NCI-H187 (cell line): ENCODE results near the gene MROH7.

Experiments used
- DNase-seq, 2 experiments: peaks; one replicate each; lab custom pipeline; 2025; lab: John Stamatoyannopoulos, UW

MROH7 gene

DNA sequence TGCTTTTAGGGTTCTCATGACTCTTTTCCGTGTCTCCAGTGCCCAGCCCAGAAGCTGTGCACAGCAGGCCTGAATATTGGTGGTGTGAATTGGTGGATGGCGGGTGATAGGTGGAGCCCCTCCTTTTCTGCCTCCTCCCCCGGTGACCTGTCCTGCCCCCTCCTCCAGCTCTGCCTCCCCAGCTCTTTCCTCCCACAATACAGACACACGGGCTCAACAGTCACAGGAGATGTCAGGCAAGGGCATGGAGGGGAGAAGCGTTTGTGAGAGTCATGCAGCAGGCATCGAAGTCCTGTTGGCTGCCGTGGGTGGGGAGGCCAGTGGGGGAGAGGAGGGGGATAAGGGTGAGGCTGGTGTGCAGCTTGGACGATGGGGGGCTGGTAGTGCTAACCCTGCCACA is 56.8 kb downstream of the MROH7 start:
- DNase-seq: no peak

DNA sequence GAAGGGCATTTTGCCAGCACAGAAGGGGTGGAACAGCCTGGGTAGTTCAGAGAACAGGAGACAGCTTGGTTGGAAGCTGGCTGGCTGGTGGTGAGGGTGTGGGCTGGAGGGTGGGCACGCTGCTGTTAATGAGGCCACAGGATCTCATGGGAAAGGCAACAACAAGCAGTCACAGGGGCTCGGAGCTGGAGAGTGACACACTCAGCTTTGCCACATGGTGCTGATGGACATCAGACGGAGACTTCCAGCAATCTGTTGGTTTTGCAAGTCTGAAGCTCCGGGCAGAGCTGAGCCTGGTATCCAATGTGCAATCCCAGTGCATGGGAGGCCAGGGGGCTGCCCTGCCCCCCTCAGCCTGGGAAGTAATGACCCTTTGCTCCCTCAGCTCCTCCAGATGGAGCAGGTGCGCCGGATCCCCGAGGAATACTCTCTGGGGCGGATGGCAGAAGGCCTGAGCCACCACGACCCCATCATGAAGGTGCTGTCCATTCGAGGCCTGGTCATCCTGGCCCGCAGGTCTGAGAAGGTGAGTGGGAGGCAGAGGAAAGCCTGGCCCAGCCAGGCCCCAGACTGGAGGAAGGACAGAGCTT is 58.4 kb downstream of the MROH7 start:
- no peak for DNase-seq

DNA sequence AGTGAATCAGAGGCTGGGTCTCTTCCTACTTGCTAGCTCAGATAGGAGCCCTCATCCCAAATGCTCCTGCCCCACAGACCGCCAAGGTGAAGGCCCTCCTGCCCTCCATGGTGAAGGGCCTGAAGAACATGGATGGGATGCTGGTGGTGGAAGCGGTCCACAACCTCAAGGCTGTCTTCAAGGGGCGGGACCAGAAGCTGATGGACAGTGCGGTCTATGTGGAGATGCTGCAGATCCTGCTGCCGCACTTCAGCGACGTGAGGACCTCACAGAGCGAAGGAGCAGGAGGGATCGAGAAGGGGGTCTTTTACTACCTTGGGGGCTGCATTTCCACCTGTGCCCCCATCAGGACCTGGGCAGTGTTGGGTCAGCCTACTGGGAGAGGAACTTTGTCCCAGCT is 59.5 kb downstream of the MROH7 start:
- DNase-seq: no peak

DNA sequence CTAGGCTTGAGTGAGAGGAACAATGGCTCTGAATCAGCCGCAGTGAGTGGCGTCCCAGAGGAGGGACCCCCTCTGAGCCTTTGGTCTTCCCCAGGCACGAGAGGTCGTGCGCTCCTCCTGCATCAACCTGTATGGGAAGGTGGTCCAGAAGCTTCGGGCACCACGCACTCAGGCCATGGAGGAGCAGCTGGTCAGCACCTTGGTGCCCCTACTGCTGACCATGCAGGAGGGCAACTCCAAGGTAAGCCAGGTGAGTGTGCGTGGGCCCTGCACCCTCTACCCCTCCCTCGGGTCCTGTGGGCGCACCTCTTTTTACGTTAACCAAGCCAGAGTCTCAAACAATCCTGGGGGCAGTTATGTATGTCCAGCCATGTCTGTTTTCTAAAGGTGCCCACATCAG is 60.4 kb downstream of the MROH7 start:
- DNase-seq: no peak

DNA sequence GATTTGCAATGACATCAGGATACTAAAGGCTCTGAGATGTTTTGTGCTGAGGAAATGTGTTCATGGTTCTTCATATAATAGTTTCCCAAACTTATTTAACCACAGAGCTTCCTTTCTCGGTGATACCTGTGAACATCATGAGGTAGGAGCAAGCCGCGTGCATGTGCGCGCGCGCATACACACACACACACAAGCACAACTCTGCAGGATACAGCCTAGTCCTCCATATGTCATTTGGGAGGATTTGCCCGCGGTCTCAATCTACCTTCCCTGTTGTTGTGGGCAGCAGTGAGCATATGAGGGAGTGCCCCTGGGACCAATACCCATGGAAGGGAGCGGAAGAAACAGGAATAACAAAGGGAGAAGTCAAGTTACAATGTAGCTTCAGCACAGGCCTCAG is 61.9 kb downstream of the MROH7 start:
- DNase-seq: no peak

DNA sequence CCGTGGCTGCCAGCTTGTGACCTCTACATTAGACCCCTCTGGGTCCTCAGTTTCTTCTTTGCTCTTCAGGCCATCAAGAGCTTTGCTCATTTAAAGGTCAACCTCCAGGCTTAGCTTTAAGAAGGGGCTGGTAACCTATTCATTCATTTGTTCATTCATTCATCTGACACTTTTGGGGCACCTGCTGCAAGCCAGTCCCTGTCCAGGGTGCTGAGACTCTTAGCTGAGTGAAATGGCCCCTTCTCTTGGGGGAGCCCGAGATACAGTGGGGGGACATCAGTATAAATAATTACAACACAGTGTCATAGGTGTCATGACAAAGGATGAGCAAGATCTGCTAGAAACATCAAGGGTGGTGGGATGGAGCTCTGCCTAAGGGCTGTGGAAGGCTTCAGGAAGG is 63.6 kb downstream of the MROH7 start:
- no peak for DNase-seq

DNA sequence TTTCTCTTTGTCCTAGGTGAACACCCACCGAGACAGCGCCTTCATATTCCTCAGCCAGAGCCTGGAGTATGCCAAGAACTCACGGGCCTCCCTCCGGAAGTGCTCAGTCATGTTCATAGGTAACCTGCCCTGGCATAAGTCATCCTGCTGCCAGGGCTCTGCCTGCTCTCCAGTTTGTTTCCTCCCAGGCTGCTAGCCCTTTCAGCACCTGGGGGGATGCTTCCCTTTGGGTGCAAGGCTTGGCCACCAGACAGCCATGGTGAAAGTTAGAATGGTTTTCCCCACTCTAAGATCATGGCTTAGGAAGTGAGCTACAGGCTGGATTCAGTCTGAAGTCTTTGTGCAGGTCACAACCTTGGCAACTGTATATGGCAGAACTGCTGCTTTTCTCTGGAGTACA is 64.8 kb downstream of the MROH7 start:
- DNase-seq: no peak

DNA sequence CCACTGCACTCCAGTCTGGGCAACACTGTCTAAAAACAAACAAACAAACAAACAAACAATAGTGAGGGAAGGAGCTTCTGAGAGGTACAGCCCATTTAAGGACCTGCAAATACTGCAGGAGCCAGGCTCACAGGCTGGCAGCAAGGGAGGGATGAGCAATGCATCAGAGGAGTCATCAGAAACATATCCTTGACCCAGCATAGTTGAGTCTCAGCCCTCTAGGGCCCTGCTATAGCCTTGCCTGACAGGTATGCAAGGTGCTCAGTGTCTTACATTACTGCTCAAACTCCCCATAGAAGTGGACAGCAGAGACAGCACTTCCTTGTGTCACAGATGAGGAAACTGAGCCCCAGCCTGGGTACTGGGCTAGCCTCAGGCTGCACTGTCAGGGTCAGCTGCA is 66.8 kb downstream of the MROH7 start:
- DNase-seq: no peak

DNA sequence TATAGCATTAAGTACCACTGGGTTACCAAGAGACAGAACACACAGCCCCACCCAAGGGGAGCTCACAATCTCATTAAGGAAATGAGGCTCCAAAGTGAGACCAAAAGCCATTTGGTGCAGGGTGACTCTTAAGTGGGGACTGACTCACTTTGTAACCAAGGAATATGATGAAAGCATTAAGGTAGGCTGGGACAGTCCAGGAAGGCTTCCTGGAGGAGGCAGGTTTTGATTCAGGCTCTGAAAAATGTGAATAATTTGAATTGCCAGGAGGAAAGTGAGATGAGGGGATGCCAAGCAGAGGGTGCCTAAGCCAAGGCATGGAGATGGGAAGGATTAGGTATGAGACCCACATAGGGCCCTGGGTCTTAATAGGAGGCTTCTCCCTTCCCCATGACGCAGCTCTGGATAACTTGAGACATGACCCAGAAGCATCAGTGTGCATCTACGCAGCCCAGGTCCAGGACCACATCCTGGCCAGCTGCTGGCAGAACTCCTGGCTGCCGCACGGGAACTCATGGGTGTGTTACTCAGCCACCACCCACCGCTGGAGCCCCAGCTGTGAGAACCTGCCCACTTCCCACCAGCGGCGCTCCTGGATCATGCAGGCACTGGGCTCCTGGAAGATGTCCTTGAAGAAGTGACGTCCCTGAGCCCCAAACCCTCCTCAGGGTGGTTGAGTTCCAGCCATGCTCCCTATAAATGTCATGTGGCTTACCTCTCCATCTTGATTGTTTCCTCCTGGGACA is 68.1 kb downstream of the MROH7 start:
- no peak for DNase-seq

DNA sequence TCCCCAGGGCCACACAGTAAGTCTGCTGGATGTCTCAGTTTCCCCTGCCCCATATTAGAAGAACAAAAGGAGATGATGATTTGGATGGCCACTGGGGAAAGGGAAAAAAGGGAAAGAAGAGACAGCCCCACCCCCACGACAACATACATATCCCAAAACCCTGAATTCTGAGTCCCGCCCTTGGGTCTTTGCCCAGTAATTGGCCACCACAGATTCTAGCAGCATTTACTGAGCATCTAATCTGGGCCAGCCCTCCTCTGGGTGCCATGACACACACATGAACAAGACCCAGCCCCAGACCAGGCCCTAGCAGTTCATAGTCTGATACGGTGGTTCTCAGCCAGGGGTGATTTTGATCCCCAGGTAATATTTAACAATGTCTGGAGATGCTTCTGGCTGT is 68.8 kb downstream of the MROH7 start:
- no peak for DNase-seq

DNA sequence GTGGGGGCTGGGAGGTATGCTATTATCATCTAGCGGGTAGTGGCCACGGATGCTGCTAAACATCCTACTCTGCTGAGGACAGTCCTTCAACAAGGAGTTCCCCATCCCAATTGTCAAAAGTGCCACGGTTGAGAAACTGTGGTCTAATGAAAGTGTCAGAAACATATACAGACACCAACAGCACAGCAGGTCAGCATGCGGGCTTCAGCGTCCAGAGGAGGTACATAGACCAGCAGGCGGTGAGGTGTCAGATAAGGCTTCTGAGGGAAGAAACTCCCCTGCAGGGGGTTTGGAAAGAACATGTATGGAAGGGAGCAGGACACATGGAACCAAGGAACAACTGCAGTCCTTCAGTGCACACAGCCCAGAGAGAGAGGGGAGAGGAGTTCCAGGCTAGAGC is 69.3 kb downstream of the MROH7 start:
- DNase-seq: no peak

DNA sequence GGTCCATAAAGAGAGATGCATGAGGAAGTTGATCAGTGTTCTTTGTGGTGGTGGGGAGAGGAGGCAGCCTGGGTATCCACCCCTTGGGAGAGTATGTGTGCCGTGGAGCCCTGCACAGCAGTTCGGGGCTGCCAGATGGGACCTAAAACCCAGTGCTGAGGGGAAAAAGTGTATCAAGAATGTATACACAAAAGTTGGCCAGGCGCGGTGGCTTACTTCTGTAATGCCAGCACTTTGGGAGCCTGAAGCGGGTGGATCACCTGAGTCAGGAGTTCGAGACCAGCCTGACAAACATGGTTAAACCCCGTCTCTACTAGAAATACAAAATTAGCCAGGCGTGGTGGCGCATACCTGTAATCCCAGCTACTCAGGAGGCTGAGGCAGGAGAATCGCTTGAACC is 70.0 kb downstream of the MROH7 start:
- no peak for DNase-seq

DNA sequence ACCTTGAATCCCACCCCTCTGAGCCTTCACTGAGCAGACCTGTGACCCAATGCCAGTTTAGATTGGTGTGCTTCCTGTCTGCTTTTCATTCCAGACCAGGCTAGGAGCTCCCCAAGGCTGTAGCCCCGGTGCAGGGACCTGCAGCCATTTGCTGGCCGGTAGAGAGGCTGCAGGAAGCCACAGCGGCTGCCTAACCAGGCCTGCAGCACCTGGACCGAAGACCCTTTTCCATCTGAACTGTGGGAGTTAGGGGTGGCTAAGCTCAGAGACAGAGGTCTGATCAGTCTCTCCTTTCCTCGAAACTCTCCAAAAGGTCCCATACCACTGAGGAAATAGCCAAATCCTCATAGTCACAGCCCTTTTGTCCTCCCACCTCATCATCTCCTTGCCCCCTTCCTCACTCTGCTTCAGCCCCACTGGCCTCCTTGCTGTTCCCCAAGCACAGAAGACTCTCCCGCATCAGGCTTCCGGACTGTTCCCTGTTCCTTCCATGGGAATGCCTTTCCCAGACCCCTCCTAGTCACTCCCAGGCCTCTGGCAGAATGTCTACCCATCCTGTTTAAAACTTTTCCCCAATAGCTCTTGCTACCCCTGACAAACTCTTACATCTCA is 73.4 kb downstream of the MROH7 start:
- DNase-seq: no peak

DNA sequence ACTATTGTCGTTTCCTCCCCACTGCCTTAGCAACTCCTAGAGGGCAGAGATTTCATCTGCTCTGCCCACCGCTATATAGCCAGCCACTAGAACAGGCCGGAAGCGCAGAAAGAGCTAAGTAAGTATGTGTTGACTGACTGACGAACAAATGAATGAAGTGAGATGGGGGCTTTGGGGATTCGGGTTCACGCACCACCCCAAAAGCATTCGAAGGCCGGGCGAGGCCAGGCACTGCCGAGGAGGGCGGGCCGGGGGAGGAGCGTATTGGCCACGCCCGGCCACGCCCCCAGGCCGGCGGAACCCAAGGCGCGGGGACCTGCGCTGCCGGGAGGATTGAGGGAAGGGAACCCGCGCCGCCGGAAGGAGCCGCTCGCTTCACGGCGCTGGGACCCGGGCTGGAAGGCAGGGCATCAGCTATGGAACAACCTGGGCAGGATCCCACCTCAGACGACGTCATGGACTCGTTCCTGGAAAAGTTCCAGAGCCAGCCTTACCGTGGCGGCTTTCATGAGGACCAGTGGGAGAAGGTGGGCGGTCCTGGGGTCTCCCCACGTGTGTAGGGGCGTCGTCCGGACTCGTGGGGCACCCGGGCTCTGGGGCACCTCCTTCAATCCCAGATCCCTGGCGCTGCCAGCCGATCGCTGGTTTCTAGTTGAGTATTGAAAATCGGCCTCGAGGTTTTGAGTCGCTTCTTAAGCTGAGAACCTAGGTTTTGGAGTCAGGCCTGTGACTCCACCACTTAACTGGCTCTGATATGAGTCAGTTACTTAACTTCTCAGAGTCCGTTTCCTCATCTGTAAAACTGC is 74.1 kb downstream of the MROH7 start, which contains the start of gene TTC4:
Gene TTC4 (plus strand): TSS at position 369 of the 806 bp plus-strand sequence. CDS start 48 bp downstream, at position 417.
- peak; percentile 56 to 63 for DNase-seq

DNA sequence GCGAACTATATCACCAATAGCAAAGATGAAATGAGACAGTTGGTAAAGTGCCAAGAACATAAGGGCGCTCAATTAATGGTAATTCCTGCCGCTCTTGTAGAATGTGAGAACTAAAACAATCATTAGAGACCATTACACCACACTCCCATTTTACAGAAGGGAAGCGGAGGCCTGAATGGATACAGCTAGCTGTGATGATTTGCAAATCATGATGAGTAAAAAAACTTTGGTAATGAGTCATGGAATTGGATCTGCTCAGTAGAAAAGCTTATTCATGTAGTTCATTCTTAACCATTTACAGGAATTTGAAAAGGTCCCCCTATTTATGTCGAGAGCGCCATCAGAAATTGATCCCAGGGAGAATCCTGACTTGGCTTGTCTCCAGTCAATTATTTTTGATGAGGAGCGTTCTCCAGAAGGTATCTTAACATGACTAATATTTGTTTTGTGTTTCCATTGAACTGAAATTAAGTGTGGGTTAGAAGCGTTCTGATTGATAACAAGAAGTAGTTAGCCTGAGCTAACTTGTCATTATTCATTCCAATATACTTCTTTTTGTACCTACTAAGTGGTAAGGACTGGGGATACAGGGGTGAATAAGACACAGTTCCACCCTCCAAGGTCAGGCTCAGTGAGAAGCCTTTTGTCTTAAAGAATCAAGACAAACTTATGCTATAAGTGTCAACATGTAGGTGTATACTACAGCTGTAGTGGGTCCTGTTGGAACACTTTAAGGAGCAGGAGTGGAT is 74.9 kb downstream of the MROH7 start:
- DNase-seq: no peak

DNA sequence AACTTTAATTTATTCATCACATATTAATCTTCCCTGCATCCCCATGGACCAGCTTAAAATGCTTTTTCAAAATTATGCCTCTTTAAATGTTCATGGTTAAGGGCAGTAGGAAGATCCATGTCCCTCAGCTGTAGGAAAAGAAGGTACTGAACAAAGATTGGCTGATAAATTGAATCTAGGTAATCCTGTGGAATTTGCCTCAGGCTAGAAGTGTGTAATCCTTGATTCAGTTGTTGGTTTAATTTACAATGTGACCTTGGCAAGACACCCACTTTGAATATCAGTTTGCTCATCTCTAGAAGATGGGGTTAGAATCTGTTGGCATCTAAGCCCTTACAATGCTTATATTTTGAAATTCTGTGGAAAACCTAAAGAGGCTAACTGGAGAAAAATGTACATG is 80.1 kb downstream of the MROH7 start:
- DNase-seq: no peak

DNA sequence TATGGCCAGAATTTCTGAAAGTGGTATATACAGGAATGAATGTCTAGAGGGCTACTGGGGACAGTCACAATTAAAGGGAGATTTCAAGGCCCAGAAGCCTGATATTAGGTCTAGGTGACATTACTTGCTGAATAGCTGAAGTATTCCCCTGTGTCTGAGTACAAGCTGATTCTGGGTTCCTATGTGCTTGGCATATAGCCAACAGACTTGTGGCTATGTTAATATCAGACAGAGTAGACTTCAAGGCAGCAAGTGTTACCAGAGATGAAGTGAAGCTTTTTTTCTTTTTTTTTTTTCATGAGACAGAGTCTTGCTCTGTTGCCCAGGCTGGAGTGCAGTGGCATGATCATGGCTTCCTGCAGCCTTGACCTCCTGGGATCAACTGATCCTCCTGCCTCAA is 82.4 kb downstream of the MROH7 start:
- no peak for DNase-seq

DNA sequence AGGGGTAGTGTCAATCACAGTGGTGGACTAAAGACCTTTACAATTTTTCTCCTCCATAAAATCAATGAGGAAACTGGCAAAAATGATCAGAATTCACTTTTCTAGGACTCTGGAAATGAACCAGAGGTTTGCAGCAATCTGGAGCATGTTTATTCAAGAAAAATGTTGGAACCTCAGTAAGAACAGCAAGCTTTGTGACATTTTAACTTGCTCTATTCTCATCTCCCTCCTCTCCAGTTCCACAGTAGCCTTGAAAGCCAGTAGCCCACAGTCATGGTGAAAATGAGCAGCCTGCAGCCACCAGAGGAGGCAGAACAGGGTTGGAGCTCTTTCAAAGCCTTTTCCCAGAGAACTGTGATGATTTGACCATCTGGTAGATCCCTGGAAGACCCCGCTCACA is 83.2 kb downstream of the MROH7 start:
- no peak for DNase-seq

DNA sequence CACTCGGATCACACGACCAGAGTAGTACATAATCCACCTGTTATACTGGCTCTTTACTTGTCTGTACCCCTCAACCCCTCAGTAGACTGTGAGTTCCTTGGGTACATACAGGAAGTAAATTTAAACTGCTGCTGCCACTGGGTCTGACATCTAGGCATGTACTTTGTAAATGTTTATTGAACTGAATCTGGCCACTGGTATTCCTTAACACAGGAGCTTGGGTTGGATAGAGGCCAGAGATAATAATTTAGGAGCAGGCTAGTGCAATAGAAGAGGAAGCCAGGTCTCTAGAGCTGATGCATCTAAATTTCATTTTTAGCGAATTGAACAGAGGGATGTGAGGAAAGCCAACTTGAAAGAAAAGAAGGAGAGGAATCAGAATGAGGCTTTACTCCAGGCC is 86.4 kb downstream of the MROH7 start:
- no peak for DNase-seq

DNA sequence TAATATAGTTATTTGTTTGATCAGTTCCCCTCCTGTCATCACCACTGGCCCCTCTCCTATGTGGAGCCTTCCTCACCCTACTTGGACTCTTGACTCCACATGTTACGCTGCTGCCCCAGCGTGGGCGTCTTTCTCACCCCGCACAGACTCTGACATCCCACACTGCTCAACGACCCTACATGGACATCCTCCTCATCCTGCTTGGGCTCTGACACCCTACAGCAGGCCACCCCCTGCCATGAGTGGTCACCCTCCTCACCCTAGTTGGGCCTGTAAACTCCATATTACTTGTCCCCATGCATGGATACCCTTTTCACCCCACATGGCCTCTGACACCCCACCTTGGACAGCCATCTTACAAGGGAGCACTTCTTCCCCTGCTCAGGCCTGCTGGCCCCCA is 95.1 kb downstream of the MROH7 start:
- DNase-seq: no peak

DNA sequence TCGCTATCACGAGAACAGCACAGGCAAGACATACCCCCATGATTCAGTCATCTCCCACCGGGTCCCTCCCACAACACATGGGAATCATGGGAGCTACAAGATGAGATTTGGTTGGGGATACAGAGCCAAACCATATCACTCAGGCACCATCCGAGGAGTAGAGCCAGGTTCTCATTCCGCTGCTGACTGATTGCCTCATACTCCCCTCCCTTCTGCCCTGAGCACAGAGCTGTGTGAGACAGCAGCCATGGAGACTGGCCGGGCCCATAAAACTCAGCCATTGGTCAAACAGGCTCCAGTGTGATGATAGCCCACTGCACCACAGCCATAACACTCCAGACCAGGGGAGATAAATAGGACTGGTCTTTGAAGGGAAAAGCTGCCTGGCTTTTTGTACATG is 96.7 kb downstream of the MROH7 start:
- DNase-seq: no peak

DNA sequence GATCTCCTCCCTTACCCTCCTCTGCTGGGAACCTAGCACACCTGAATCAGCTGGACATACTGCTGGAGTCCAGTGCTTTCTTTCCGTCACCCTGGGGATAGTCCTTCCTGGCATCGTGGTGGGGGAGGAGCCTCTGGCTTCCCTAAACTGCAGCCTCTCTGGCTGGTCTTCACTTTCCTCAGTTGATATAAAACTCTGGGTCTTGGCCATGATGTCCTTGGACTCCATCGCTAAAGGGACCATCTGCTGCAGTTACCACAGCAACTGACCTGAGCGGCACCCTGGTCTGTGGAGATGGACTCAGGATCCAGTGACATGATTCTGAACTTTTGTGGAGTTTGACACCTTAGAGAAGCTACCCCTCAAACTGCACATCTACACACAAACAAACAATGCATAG is 99.9 kb downstream of the MROH7 start:
- DNase-seq: no peak
